HEK293 (cell line): ENCODE data around the gene NAT14.

Source experiments
- CTCF ChIP-seq: fragments of 450-650 bp; formaldehyde crosslinking; IDR thresholded peaks from 2 replicates; pipeline ENCODE4 v1.5.1; 2016; ENCODE audit warnings: missing biosample characterization, missing genetic modification characterization
- HOXD13 ChIP-seq: sonication (generic); formaldehyde crosslinking; IDR thresholded peaks from 2 replicates; pipeline ENCODE4 v1.8.0; 2022; ENCODE audit warnings: missing genetic modification reagents, borderline replicate concordance
- ZNF514 ChIP-seq: fragments of 450-650 bp; formaldehyde crosslinking; IDR thresholded peaks from 2 replicates; pipeline ENCODE4 v1.5.1; 2016; ENCODE audit warnings: missing biosample characterization, missing genetic modification characterization
- ZNF529 ChIP-seq: fragments of 450-650 bp; formaldehyde crosslinking; IDR thresholded peaks from 2 replicates; pipeline ENCODE4 v1.5.1; 2017; ENCODE audit warnings: missing genetic modification characterization, missing biosample characterization; ENCODE audit not compliant: insufficient replicate concordance
- ZNF544 ChIP-seq: fragments of 450-650 bp; formaldehyde crosslinking; IDR thresholded peaks from 2 replicates; pipeline ENCODE4 v1.5.0; 2017; ENCODE audit warnings: missing biosample characterization, missing genetic modification characterization
- TF ChIP-seq, protein P1 (sequence below): fragments of 450-650 bp; formaldehyde crosslinking; IDR thresholded peaks from 2 replicates; pipeline ENCODE4 v1.5.1; 2016; ENCODE audit warnings: missing biosample characterization, missing genetic modification characterization
- TF ChIP-seq, protein P2 (sequence below): fragments of 450-650 bp; formaldehyde crosslinking; IDR thresholded peaks from 2 replicates; pipeline ENCODE4 v1.5.1; 2016; ENCODE audit warnings: missing biosample characterization, missing genetic modification characterization

DNA sequence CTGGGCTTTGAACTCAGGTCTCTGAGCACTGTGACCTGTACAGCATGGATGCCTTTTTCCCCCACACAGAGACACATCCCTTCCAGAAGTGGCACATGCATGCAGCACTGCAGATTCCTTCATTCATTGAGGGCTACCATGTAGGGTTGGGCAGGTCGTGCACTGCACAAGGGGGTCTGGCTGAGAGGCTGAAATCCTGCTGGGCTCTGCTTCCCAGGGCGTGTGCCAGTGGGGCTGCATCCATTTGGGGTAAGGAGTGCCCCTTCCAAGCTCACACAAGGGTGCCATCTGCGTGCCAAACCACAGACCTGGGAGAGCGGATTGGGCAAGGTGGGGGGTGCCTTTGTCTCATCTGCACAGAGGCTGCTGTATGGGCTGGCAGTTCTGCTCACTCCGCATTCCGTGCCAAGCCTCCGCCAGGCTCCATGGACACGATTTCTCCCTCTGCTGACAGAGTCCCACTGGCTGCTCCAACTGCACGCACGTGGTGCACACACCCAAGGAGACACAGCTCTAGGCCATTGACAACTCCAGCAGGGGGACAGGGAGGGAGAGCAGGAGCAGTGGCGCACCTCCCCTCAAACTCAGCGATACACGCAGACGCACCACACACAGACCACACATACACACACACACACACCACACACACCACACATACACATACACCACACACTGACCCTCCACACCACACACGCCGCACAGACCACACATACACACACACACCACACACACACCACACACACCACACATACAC lies 37.4 kb upstream of the NAT14 start:
- TF ChIP-seq, protein P1, sequence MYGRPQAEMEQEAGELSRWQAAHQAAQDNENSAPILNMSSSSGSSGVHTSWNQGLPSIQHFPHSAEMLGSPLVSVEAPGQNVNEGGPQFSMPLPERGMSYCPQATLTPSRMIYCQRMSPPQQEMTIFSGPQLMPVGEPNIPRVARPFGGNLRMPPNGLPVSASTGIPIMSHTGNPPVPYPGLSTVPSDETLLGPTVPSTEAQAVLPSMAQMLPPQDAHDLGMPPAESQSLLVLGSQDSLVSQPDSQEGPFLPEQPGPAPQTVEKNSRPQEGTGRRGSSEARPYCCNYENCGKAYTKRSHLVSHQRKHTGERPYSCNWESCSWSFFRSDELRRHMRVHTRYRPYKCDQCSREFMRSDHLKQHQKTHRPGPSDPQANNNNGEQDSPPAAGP (tag by site-specific recombination) = no peak
- TF ChIP-seq CTCF (tag by site-specific recombination) (peak; percentile 88), ZNF514 (tag by site-specific recombination) (no peak), ZNF529 (tag by site-specific recombination) (no peak), HOXD13 (CRISPR knock-in tag) (no peak), ZNF544 (tag by site-specific recombination) (no peak)
- TF ChIP-seq, protein P2, sequence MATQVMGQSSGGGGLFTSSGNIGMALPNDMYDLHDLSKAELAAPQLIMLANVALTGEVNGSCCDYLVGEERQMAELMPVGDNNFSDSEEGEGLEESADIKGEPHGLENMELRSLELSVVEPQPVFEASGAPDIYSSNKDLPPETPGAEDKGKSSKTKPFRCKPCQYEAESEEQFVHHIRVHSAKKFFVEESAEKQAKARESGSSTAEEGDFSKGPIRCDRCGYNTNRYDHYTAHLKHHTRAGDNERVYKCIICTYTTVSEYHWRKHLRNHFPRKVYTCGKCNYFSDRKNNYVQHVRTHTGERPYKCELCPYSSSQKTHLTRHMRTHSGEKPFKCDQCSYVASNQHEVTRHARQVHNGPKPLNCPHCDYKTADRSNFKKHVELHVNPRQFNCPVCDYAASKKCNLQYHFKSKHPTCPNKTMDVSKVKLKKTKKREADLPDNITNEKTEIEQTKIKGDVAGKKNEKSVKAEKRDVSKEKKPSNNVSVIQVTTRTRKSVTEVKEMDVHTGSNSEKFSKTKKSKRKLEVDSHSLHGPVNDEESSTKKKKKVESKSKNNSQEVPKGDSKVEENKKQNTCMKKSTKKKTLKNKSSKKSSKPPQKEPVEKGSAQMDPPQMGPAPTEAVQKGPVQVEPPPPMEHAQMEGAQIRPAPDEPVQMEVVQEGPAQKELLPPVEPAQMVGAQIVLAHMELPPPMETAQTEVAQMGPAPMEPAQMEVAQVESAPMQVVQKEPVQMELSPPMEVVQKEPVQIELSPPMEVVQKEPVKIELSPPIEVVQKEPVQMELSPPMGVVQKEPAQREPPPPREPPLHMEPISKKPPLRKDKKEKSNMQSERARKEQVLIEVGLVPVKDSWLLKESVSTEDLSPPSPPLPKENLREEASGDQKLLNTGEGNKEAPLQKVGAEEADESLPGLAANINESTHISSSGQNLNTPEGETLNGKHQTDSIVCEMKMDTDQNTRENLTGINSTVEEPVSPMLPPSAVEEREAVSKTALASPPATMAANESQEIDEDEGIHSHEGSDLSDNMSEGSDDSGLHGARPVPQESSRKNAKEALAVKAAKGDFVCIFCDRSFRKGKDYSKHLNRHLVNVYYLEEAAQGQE = no peak
